ENCODE measurements around the gene TMEM131.
"Not testable (repeated sequence)": the region's sequence is repeated elsewhere in the genome, so short reads cannot be mapped to it uniquely, and the experiment has no call there.

Gene TMEM131

DNA sequence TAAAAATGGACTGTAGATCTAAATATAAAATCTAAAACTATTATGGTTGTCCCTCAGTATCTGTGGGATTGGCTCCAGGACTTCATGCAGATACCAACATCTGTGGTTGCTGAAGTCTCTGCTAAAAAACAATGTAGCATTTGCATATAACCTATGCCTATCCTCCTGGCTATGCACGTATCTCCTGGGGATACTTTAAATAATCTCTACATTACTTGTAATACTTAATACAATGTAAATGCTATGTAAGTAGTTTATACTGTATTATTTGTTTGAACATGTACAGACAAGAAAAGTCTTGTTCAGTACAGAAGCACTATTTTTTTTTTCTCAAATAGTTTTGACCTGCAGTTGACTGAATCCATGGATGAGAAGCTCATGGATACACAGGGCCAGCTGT, 147.4 kb downstream of the TMEM131 start:
- DNase-seq = no peak

DNA sequence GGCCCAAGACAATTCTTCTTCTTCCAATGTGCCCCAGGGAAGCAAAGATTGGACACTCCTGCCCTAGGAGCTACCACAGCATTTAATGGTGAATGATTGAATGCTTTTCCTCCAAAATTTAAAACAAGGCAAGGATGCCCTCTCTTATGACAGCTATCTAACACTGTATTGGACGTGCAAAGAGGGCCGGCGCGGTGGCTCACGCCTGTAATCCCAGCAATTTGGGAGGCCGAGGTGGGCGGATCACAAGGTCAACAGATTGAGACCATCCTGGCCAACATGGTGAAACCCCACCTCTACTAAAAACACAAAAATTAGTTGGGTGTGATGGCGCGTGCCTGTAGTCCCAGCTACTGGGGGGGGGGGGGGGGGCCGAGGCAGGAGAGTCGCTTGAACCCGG, 149.0 kb downstream of the TMEM131 start:
- not testable (repeated sequence) for DNase-seq

DNA sequence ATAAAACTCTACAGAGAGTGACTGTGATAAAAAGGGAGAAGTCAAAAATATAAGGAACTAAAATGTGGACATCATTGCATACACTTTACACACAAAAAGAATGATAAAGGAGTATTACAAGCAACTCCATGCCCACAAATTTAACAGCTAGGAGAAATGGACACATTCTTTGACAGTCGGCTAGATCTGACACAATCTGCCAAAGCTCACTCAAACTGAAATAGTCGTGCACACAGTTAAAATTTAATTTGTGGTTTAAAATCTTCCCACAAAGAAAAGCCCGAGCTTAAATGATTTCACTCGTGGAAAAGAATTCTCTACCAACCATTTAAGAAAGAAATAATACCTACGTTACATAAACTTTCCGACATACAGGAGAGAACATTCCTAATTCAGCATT, 149.9 kb downstream of the TMEM131 start:
- peak; percentile 15 to 28 for DNase-seq

DNA sequence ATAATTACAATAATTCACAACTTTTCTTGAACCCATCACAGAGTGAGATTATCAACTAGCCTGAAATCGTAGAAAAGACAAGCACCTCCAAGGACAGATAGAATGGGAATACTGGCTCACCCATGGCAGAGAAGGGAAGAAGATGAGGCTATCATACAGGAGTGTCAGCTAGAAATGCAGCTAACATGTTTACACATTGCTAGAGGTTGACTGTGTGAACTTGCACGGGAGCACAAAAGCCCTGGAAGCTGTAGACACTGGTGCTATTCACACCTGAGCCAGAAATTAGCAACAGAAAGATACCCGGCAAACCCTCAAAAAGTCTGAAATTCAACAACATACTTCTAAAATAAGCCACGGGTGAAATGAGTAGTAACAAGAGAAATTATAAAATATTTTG, 150.6 kb downstream of the TMEM131 start:
- no peak for DNase-seq

DNA sequence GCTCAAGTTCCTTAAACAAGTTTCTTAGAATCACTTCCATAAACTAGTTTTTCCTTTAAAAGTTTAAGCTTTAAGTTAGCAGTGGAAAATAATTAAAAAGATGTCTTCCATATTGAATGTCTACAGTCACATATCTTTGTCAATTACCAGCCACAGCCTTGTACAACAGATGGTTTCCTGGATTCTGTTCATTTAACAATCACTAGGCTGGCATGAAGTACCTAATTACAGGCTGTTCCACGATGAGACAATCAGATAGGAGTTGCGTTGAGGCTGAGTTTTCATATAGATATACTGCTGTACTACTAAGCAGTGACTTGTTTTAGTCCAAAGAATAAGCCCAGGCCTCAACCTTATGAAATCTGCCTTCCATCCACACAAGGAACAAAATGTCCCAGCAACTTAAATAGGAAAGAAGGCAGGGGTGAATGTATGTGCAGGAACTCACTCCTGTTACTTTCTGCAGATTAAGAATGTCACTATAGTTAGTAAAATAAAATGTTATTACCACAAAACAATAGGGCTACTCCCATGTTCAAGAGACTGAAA, 151.4 kb downstream of the TMEM131 start:
- no peak for DNase-seq

DNA sequence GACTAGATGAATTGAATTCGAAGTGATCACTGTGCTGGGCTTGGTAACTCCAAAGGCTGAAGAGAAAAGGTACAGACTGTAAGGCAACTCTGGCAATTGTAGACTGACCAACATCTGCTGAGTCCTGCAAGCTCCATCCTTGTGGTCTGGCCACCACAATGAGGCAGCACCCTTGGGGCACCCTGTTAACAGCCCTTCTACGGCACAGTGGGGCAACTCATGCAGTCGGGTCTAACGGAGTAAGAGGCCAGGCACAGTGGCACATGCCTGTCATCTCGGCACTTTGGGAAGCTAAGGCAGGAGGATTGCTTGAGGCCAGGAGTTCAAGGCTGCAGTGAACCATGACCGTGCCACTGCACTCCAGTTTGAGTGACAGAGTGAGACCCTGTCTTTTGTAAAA, 155.6 kb downstream of the TMEM131 start:
- no peak for DNase-seq

DNA sequence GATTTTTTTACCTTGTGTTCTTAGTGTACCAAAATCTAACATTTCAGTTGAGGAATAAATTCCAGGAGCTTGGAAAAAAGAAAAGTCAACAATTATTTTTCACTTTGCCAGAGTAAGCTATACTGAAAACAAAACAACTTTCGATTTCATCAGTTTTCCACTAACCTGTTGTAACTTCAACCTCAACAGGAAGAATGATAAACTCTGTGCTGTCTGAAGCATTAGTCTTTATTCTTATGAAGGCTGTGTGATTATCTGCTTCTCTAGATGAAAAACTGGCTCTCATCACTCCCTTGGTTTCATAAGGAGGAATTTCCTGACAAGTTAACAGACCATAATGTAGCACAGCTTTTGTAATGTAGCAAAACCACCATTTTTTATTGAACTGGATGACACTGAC, 161.1 kb downstream of the TMEM131 start:
- DNase-seq = no peak

DNA sequence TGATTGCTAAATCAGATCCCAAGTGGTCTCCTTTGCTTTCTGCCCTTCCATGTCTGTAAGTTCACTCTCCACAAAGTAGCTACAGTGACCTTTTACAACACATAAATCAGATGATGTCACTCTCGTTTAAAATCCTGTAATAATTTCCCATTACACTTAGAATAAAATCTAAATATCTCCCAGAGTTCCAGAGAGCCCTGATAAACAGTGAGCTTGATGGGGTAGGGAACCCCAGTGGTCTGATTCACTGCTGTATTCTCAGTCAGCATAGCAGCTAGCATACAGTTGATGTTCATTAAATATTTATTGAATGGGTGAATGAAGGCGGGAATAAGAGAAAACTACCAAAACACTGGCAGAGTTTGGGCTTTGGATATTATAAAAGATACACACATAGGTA, 164.6 kb downstream of the TMEM131 start:
- no peak for DNase-seq

DNA sequence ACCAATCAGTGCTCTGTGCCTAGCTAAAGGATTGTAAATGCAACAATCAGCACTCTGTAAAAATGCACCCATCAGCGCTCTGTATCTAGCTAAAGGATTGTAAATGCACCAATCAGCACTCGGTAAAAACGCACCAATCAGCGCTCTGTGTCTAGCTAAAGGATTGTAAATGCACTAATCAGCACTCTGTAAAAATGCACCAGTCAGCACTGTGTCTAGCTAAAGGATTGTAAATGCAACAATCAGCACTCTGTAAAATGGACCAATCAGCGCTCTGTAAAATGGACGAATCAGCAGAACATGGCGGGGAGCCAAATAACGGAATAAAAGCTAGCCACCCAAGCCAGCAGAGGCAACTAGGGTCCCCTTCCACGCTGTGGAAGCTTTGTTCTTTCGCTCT, 166.5 kb downstream of the TMEM131 start:
- not testable (repeated sequence) for DNase-seq

DNA sequence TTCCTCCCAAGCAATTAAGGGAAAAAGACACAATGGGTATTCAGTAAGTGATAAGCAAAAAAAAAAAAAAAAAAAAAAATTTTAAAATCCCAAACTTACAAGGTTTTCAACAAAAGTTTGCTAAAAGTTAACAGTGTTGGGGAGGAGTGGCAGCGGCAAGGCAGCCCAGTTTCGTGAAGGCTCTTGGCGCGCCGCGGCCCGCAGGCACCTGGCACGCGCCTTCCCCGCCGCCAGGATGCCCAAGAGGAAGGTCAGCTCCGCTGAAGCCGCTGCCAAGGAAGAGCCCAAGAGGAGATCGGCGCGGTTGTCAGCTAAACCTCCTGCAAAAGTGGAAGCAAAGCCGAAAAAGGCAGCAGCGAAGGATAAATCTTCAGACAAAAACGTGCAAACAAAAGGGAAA, 168.7 kb downstream of the TMEM131 start:
- DNase-seq = not testable (repeated sequence)

DNA sequence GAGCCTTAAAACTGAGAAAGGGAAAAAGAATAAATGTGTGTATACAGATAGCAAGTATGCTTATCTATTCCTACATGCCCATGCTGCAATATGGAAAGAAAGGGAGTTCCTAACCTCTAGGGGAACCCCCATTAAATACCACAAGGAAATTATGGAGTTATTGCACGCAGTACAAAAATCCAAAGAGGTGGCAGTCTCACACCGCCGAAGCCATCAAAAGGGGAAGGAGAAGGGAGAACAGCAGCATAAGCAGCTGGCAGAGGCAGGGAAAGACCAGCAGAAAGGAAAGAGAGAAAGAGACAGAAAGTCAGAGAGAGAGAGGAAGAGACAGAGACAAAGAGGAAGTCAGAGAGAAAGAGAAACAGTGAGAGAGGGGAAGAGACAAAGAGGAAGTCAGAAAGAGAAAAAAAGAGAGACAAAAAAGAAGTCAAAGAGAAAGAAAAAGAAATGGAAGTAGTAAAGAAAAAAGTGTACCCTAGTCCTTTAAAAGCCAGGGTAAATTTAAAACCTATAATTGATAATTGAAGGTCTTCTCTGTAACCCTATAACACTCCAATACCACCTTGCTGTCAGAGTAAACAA, 169.4 kb downstream of the TMEM131 start:
- DNase-seq = peak; percentile 35 to 55

DNA sequence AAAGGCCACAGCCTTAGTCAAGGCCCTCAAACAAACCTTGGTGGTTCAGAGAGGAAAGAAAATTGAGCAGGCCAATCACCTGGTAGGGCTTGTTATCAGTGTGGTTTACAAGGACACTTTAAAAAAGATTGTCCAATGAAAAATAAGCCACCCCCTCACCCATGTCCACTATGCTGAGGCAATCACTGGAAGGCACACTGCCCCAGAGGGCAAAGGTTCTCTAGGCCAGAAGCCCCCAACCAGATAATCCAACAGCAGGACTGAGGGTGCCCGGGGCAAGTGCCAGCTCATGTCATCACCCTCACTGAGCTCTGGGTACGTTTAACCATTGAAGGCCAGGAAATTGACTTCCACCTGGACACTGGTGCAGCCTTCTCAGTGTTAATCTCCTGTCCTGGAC, 171.7 kb downstream of the TMEM131 start:
- not testable (repeated sequence) for DNase-seq

DNA sequence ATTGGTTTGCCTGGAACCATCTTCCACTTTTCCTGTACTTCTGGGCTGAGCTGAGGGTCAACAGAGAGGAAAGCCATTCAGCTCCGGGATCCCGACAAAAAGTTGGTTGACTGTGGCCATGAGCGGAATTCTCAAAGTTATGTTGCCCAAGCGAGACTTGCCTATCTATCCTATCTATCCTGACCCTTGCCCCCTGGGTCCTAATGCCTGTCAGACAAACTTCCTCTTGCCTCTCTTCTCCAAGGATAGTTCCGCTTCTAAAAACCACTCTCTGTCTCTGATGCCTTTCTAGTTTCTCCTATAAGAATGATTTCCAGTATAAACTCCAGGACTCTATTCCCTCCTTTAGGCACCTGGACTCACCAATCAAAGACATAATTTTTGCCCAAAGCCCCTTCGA, 173.9 kb downstream of the TMEM131 start:
- not testable (repeated sequence) for DNase-seq

DNA sequence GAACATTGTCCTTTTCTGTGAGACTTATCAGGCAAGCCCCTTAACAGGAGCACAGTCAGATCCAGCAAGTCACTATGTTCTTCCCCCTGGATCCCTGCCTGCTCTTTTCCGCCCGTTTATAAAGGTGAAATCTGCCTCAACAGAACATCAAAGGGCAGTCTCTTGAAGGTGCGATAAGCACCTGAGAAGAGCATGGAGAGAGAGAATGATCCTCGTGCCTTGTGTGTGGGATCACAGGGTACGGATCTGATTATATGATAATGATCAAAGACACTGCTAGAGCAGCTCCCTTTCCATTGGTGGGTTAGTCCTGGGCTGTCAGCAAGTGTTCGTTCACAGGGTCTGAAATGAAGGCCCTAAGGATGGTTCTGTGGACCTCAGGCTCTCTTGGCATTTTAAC, 176.0 kb downstream of the TMEM131 start:
- no peak for DNase-seq

DNA sequence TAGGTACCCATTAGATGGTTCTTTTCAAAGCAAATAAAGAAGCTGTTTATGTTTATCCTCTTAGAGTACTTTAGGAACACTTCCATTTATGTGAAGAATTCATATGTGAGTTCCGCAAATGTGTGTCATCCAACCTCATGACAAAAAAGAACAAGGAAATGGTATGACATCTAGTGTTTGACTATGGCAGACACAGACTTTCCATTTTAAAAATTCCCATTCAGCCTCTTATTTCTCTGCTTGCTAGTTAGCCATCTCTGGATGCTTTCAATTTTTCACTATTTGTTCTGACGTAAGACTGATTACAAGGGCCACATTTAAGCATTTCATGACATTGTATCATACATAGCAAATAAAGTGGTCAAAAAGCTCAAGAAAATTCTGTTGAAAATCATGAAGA, 179.3 kb downstream of the TMEM131 start:
- DNase-seq = no peak

DNA sequence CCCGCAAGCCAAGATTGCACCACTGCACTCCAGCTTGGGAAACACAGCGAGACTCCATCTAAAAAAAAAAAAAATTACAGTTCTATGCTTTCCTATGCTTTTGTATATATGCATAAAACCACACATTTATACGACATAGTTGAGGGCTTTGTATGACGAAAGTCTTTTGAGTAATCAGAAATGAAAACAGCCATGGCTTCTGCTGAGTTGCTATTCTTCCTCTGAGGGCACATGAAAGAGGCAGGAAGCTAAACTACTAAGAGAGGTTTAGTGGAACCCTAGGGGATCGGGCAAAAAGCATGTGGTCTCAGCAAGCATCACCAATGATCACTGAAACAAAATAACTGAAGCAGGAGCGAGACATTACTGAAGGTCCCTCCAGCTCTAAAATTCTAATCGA, 182.8 kb downstream of the TMEM131 start:
- DNase-seq = peak; percentile 7 to 24

DNA sequence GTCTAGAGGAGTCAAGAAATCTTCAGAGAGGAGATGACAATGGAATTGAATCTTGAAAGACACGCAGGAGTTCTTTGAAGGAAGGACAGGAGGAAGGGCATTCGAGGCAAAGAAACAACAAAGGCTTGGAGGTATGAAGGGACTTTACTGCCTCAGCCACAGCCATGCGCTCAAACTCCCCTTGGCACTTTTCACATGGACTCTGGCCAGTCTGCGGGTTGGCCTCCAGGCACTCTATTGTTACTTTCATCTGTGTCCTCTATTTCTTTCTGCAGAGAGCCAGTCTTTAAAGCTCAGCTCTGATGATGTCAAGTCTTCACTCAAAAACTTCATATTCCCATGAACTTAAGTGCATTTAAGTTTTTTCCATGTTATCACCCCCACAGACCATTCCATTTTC, 186.9 kb downstream of the TMEM131 start:
- no peak for DNase-seq

DNA sequence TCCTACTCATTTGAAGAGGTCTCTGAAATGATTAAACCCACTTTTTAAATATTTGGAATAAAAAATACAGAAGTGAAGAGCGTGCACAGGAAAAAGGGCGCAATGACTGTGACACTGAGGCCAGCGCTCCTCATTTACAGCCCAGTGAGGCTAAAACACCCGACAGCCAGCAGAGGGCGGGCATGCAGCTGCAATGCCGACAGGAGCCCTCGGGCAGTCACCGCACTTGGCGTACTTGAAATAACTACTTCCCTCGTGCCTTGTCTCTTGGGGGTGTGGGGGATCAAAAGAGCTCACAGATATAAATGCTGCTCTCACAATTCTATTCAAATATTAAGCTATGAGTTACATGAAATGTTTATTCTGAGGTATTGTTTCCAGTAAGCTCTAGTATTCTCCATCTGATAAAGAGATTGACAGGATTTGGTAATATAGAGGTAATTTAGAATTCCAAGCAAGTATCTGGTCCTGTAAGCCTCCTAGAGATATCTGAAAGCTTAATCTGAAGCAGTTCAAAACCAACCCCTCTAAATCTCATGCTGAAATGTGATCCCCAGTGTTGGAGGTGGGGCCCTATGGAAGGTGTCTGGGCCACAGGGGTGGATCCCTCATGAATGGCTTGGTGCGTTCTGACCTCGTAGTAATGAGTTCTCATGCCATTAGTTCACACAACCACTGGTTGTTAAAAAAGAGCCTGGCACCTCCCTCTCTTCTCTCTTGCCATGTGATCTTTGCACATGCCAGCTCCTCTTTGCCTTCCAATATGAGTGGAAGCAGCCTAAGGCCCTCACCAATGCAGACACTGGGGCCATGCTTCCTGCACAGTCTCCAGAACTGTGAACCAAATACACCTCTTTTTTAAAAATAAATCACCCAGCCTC, 188.8 kb downstream of the TMEM131 start:
- DNase-seq = peak; percentile 31 to 42

DNA sequence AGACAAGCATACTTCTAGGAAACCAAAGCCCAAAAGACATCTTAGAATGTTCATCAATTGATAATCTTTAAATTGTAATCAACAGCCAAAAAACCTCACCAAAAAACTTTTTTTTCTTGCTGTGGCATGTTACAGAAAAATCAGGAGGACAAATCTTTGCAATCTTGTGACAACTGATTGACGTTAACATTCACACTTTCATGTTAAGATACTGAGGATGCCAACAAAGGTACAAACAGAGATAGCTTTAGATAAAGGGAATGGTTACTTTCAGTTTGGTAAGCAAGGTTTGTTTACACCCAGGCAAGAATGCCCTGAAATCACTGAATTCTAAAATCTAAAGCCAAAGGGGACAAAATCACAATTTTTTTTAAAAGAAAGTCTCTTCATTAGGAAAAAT, 190.0 kb downstream of the TMEM131 start:
- no peak for DNase-seq

DNA sequence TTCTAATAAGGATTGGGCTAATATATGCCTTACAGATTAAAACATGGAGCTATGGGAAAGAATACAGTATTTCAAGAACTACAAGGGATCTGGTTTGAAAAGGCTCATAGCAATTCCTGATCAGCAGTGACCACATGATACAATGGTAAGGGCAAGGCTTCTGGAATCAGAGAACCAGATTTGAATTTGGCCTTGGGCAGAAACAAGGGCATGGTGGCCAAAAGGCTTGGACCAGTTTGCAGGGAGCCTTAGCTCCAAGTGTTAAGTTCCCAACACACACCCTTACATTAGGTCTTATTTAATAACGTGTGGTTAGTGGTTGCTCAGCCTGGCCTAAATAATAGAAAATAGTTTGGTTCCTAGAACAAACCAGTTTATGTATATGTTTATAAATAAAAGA, 194.7 kb downstream of the TMEM131 start:
- DNase-seq = no peak

DNA sequence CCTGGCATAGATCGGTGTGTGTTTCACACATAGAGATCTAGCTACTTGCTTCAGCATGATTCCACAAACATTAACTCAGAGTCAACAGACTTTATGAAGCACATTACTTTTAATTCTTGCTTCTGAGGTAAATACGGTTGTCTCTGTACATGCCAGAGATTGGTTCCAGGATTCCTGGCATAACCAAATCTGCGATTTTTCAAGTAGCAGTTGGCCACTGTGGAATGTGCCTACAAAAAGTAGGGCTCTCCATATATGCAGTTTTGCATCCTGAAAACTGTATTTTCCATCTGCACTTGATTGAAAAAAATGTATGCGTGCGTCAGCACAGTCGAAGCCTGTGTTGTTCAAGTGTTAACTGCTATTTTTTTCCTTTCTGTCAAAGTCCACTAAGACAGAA, 197.3 kb downstream of the TMEM131 start:
- no peak for DNase-seq

DNA sequence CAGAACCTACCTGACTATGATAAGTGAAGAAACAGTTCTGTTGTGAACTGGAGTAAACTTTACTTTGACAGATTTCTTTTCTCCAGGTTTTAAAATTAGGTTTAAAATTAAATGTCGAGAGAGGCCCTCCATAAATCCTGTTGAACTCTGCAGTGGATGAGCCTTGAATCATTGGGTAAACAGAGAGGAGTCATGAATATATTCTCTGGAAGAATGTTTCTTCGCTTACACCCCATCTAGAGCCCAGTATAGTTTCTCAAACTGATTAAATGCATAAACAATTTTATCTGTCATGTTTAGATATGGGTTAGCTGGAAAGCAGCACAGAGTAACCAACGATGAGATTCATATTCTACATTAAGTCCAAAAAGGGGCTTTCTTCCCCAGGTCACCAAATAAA, 198.4 kb downstream of the TMEM131 start:
- DNase-seq = no peak

DNA sequence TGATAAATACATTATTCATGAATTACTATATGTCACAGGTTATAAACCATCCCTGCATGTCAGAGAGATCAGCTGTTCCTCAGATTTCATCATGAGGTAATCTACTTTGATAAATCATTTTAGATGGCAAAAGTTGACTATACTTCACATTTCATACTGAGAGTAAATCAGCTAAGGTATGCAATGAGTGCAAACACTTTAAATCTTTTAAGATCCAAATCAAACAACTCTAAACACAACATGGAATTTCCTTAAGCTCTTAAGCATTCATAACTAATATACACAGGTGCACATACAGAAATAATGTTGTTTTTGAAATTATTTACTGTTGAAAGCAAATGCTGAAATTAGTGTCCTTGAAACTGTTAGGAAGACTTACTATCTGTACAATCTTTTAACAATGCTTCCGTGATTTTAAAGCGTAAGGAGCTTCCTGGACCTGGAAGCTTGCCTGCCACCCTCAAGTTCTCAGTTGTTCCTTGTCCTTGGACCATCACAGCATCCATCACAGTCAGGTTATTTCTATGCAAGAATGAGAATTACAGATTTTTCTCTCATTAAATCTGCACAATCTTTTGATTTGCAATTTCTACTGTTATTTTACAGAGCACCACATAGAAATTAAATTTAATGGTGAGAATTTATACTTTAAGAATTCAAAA, 199.2 kb downstream of the TMEM131 start:
- DNase-seq = no peak

DNA sequence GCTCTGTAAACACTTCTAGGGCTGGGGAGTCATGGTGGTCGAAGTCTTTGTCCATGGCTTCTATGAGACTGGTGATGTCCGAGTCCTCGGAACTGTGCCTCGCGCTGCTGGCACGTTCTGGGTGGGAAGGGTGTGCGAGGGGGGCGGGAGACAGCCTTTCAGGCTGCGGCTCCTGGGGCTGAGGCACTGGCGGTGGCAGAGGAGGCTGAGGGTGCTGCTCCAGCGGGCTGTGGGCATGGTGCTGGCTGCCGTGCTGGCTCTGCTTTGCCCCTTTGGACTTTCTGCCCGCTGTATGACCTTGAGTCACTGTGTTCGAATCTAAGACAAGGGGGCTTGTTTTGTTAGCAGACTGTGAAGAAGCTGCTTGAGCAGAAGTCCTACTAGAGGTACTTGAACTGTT, 203.3 kb downstream of the TMEM131 start:
- DNase-seq = no peak
